GM19468 (cell line): ENCODE results near the gene REG1A.

Experiments used
- ATAC-seq: cut with Tn5 transposase; IDR thresholded peaks from one replicate; pipeline ENCODE4 v1.9.1; 2021; ENCODE audit warnings: mild to moderate bottlenecking, moderate library complexity, moderate number of reproducible peaks; ENCODE audit not compliant: unreplicated experiment; ENCODE audit errors: extremely low read depth

The REG1A gene, protein sequence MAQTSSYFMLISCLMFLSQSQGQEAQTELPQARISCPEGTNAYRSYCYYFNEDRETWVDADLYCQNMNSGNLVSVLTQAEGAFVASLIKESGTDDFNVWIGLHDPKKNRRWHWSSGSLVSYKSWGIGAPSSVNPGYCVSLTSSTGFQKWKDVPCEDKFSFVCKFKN

DNA sequence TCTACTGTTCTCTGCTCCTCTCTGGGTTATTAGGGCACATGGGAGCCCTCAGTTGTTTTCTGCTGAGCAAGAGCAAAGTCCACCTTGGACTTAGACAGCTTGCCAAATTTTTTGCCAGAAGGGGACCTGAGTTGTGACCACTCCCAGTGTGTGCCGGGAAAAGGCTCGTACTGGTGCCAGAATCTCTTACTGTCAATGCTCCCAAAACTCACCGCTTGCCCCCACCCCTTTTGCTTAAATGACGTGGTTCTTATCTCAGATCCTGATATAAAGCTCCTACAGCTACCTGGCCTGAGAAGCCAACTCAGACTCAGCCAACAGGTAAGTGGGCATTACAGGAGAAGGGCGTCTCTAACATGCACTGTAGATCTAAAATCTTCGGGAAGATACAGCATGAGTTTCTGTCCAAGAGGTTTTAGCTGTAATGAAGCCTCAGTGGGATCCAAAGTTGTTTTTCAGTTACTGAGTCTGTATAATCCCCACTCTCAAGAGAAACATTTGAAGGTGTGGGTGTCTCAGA is at the start of gene REG1A:
TSS of gene REG1A (plus strand) at position 295 of the 520 bp plus-strand sequence. CDS start 374 bp downstream, outside the sequence.
- no peak for ATAC-seq

DNA sequence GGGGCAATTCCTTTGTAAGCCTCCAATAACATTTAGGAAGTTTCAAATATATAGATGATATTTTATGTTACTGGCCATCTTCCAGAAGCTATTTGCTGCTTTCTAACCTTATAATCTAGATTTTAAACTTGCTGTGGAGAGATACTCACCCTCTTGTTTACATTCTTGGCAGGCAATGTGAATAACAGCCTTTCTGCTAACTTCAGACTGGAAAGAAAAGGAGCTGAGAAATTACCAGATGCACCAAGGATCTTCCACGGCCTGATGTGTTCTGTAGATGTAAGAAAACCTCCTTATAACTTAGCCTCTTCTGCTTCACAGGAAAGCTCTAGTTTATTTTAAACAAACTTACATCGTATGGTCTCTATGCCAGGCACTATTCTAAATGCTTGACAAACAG is 49.2 kb upstream of the REG1A start:
- ATAC-seq = no peak

DNA sequence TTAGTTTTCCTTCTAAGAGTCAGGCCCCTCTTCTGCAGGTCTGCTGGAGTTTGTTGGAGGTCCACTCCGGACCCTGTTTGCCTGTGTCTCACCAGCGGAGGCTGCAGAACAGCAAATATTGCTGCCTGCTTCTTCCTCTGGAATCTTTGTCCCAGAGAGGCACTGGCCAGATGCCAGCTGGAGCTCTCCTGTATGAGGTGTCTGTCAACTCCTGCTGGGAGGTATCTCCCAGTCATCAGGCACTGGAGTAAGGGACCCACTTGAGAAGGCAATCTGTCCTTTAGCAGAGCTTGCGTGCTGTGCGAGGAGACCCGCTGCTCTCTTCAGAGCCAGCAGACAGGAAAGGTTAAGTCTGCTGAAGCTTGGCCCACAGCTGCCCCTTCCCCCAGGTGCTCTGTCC is 37.3 kb upstream of the REG1A start:
- no peak for ATAC-seq

DNA sequence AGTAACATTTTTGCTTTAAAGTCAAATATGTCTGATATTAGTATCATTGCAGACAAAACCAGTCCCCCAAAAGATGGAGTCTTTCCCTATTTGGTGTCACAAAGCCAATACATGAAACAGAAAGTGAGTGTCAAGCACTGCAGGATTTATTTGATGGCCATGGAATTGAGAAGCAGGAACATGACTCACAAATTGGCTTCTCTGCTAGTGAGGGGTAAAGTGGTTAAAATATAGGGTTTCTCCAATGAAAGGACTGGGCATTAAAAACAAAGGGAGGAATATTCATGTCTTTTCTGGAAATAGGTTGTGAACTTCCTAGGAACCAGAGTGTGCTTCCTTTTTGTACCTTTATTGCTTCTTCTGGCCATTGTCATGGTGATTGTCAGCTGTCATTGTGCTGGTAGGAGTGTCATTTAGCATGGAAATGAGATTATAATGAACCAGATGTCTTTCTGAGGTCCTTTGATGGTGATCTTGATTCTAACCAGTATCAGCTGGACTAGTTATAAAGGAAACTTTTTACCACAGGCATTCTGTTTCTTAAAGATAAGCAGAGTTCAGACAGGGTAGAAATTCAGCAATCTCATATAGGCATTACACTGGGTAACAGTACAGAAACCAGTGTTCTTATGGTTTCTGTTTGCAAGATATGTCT is 36.6 kb upstream of the REG1A start:
- ATAC-seq = no peak

DNA sequence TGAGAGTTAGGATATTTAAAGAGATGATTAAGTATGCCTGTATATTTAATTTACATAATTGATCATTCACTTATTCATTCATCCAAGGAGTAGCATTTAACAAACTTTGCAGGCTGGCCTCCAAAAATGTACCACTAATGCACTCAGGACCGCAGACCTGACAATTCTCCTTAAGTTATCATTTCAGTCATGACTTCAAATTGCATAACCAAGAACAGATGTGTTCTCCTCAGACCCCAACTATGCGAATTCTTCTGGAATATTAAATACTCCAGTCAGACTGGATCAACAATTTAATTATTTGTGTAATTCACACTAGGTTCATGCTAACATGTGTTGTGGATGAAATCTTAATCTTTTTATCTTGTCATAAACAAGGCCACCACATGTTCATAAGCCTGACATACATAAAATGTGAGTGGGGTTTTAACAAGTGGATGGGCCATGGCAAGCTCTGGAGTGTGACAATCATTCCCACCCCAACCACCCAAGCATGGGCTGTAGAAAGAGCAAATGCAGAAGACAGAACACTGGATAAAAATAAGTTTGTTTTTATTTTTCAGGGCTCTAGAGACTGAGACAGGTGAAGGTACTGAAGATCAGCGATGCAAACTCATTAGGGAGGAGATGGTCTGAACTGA is 35.7 kb upstream of the REG1A start:
- ATAC-seq = no peak

DNA sequence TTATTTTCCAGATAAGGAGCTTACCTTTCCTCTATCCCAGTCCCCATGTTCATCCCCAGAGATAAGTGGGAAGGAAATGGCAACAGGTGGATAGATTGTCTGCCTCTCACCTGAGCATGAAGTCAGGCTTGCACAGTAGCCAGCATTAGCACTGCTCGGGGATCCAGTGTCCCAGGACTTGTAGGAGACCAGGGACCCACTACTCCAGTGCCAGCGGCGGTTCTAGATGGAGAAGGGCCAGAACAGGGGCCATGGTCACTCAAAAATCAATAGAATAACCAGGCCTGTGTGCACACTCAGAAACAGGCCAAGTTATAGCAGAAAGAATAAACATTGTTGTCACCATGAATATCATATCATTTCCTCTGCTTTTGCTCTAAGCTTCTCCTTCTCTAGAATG is 34.9 kb upstream of the REG1A start:
- no peak for ATAC-seq

DNA sequence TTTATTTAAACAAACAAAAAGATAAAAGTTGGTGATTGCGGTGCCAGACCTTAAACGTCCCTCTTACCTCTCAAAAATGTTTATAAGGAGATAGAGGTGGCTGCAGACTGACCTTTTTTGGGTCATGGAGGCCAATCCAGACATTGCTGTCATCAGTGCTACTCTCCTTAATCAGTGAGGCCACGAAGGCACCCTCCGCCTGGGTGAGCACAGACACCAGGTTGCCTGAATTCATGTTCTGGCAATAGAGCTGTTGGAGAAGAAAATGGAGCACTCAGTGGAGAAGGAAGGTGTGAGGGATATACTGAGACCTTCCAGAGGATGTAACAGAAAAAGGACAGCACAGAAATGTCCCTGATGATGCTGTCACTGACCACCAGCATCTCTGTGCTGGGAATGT is 34.0 kb upstream of the REG1A start:
- no peak for ATAC-seq

DNA sequence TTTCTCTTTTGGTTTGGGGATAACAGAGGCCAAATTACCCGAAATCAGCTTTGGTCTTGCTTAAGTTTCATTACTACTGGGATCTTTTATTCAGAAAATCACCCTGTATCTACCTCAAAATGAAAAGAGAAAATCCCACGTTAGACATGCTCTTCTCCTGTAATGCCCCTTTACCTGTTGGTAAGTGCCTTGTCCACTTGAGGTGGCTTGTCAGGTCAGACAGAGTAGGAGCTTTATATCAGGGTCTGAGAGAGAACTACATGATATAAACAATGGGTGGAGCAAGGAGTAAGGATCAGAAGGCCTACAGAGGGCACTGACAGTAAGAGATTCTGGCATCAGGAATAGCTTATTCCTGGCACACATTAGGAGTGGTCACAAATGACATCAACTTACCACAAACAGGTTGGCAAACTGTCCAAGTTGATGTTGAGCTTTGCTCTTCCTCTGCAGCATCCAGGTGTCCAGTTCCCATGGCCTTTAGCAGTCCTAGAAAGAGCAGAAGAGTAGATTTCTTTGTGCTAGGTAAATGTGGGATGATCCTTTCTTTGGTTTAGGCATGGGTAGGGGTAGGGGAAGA is 32.4 kb upstream of the REG1A start, which contains the start of gene REG1B:
TSS of gene REG1B (minus strand) at position 209 of the 580 bp plus-strand sequence. CDS start 381 bp downstream, outside the sequence.
- ATAC-seq = no peak

DNA sequence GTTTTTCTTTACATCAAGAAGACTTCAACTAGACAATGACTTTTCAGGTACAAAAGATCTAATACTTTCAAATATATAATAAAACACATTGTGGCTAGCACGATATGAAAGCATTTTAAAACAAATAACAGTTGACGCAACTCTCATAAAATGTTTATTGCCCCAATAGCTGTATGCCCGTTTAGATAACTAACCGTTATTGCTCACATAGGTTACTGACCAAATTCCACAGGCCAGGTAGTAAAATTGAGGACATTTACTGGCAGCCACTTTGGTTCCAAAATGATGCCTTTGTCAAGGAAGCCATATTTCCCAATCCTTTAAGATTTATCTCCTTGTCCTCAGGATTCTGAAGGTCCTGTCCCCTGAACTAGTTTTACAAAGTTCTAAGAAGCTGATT is 29.6 kb upstream of the REG1A start:
- no peak for ATAC-seq

DNA sequence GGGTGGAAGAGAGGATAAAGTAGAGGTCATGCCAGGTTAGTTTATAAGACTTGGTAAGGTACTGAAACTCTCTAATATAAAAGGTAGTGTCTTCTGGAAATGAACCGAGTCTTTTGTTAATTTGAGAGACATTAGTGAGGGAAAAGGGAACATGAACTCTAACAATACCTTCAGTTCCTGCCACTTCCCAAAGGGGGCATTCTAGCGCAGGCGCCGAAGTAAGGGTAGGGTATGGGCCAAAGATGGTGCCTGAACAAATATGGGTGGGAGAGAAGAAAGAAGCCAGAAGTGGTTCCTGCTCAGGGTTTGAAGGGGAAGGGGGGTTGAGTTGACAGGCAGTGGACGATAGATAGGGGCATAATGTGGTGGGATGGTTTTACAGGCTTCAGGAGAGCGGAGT is 22.4 kb upstream of the REG1A start:
- no peak for ATAC-seq

DNA sequence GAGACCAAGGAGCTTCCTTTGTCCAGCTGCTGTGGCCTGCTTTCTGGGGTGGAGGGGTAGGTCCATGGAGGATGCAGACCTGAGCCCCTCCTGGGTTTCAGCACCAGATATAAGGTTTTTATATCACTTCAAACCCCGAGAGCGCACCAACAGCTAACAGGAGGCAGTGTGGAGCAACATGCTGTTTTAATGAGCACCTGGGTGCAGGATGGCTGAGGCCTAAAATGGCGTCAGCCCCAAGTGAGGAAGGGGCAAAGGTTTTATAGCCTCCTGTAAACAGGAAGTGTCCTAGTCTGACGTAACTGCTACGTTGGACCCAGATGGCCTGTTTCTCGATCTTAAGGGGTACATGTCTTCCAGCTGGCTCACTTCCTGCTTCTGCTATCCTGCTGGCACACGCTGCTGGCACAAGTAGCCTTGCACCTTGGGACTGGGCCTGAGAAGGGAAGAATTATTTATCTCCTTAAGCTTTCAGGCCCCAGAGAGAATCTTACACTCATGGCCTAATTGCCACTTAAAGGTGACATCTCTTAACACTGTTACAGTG is 21.1 kb upstream of the REG1A start:
- ATAC-seq = no peak

DNA sequence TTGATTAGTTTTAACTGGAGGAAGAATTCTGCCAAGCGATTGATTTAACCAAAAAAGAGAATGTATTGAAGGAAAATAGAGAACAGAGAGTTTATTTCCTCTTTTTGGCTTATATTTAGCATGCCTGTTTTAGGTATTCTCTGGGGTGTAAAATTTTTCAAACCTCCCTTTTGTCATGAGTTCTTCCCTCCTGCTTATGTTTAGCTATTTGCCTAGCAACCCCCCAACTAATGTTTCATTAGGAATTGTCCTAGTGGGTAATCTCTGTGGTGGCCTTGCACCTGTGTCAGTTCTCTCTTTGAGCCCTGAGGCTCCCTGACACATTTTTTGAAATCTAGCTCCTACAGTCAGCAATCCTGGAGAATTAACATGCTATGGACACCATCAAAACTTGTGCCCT is 20.0 kb upstream of the REG1A start:
- ATAC-seq = no peak

DNA sequence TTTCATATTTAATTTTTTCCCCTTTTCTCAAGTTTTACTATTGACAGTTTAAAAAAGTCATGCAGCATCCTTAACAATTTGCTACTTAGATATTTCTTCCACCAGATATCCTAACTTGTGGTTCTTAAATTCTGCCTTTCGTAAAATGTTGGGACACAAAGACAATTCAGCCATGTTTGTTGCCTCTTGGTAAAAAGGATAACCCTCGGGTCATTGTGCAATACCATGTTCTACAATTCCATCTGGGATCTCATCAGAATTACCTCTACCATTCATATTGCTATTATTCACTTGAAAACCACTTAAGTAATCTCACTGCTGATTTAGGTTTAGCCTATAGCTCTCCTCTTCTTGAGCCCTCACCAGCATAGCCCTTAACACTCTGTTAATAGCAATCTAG is 19.3 kb upstream of the REG1A start:
- no peak for ATAC-seq

DNA sequence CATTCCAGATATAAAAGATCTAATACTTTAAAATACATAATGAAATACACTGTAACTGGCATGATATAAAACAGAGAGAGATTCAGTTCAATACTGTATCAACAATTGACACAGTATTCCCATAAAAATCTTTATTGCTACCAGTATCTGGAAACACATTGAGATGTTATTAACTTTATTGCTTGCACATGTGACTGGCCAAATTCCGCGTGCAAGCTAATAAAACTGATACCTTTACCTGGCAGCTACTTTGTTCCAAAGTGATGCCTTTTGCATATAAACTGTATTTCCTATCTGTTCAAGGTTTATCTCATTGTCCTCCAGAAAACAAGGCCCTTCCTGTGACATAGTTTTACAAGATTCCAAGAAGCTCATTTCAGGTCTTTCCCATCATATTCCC is 17.1 kb upstream of the REG1A start:
- no peak for ATAC-seq

DNA sequence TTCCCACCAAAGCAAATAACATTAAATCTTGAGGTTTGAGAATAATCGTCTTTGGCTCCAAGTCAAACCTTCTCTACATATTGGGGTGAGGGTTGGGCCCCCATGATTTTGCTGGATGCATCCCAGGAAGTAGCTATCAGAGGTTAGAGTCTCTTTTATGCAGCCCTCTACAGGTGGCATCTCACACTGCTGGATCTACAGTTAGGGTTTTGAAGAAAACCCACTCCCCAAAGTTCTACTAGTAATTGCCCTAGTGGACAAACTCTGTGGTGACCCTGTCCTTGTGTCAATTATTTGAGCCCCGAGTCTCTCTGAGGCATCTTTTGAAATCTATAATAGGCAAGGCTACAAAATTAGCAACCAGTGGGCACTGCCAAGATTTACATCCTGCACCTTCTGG is 15.0 kb upstream of the REG1A start:
- no peak for ATAC-seq

DNA sequence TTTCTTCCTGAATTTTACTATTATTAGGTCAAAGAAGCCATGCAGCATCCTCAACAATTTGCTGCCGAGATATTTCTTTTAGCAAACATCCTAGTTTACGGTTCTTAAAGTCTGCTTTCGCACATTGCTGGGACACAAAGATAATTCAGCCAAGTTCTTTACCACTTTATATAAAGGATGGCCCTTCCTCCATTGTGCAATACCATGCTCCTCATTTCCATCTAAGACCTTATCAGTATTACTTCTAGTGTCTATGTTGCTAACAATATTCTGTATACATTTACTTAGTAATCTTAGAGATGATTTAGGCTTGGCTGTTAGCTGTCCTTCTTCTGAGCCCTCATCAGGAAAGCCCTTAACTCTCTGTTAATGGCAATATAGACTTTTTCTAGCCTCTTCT is 8.0 kb upstream of the REG1A start:
- no peak for ATAC-seq

DNA sequence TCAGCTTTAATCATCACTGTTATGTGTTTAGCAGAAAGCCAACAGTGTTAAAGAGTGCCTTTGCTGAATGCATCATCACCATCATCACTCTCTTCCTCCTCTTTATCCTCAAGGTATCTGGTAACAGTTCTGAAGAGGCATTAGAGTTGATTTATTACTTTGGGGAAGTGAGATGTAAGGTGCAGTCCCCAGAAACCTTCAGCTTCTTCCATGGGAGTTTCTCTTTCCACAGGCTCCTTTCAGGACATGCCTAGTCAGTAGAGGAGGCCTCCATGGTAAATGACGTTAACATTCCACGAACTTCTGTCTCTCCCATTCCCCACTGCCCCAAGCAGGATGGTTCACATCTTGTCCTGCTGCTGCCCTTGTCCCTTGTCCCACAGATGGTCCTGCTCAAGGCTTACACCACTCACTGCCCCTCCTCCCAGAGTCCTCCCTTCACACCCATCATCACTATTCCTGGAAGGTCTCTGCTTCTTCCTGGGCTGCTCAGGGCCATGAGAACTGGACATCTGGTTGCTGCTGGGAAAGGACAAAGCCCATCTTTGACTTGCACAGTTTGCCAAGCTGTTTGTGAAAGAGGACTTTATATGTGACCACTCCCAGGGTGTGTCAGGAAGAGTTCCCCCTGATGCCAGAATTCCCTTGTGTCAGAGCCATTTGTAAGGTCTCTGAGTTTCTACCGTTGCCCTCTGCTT is 5.3 kb upstream of the REG1A start:
- no peak for ATAC-seq

DNA sequence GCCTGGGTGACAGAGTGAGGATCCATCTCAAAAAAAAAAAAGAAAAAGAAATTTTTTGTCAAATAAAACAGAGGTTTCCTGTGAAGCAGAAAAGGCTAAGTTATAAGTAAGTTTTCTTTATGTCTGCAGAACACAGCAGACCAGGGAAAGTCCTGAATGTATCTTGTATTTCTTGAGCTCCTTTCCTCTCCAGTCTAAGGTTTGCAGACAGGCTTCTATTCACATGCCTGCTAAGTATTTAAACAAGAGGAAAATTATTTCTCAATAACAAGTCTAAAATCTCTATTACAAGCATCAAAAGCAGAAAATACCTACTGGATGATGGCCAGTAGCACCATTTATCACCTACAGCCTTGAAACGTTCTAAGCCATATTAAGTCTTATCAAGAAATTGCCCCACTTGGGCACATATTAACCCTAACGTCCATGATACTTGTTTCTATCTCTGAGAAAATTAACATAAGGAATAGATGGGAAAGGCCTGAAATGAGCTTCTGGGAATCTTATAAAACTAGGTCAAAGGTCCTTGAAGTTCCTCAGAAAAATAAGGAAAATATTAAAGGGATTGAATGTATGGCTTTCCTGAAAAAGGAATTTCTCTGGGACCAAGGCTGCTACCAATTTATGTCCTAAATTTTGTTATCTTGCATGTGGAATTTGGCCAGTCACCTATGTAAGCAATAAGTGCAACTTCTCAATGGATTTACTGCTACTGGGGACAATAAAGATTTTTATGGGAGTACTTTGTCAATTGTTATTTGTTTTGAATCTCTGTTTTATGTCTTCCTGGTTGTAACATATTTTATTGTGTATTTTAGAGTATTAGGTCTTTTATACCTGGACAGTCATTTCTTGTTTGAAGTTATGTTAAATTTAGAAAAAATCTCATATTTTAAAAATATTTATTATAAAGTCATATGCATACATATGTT is 3.0 kb upstream of the REG1A start:
- ATAC-seq = no peak

DNA sequence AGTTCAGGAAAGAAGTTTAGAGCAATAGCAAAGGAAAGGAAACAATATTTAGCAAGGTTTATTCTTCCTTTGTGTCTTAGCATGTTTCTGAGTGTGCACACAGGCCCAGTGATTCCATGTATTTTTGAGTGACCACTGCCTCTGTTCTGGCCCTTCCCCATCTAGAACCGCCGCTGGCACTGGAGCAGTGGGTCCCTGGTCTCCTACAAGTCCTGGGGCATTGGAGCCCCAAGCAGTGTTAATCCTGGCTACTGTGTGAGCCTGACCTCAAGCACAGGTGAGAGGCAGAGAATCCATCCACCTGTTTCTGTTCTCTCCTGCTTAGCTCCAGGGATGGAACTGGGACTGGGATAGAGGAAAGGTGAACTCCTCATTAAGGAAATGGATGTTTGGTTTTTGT is 2.4 kb downstream of the REG1A start:
- no peak for ATAC-seq
